Fibroblast of pulmonary artery (primary cell): ENCODE data around the gene MOGAT3.

Source experiments
- DNase-seq: peaks from one replicate; pipeline ENCODE4 v3.0.0-alpha.2; 2010; ENCODE audit warnings: low read depth
- H3K4me3 ChIP-seq: replicated peaks from 2 replicates; pipeline ENCODE4 v1.5.1; 2011; ENCODE audit warnings: low read depth, mild to moderate bottlenecking, control low read depth, low read length, moderate library complexity
- TF ChIP-seq, protein P1 (sequence below): IDR thresholded peaks from 2 replicates; pipeline ENCODE4 v1.5.1; 2011; ENCODE audit warnings: mild to moderate bottlenecking, control low read depth, low read length, inconsistent platforms; ENCODE audit errors: missing control alignments

Gene MOGAT3

GRCh38 chr7:101241443-101242349, 40.9 kb upstream of the MOGAT3 start:
- no peak overlapping the region for H3K4me3 ChIP-seq
- no peak for DNase-seq
- TF ChIP-seq, protein P1, sequence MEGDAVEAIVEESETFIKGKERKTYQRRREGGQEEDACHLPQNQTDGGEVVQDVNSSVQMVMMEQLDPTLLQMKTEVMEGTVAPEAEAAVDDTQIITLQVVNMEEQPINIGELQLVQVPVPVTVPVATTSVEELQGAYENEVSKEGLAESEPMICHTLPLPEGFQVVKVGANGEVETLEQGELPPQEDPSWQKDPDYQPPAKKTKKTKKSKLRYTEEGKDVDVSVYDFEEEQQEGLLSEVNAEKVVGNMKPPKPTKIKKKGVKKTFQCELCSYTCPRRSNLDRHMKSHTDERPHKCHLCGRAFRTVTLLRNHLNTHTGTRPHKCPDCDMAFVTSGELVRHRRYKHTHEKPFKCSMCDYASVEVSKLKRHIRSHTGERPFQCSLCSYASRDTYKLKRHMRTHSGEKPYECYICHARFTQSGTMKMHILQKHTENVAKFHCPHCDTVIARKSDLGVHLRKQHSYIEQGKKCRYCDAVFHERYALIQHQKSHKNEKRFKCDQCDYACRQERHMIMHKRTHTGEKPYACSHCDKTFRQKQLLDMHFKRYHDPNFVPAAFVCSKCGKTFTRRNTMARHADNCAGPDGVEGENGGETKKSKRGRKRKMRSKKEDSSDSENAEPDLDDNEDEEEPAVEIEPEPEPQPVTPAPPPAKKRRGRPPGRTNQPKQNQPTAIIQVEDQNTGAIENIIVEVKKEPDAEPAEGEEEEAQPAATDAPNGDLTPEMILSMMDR = no peak

DNA sequence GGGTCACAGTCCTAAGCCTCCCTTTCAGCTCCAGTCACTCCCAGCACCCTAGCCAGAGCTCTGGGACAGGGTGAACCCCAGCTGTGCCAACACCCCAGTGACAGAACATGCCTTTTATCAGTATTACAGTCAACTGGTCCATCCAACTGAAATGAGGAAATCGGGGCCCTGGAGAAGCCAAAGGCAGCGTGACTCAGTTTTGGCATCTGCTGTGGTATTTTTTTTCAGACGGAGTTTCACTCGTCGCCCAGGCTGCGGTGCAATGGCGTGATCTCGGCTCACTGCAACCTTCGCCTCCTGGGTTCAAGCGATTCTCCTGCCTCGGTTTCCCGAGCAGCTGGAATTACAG, 40.2 kb upstream of the MOGAT3 start:
- no peak overlapping the region for H3K4me3 ChIP-seq
- DNase-seq = no peak
- TF ChIP-seq, protein P1 = no peak

DNA sequence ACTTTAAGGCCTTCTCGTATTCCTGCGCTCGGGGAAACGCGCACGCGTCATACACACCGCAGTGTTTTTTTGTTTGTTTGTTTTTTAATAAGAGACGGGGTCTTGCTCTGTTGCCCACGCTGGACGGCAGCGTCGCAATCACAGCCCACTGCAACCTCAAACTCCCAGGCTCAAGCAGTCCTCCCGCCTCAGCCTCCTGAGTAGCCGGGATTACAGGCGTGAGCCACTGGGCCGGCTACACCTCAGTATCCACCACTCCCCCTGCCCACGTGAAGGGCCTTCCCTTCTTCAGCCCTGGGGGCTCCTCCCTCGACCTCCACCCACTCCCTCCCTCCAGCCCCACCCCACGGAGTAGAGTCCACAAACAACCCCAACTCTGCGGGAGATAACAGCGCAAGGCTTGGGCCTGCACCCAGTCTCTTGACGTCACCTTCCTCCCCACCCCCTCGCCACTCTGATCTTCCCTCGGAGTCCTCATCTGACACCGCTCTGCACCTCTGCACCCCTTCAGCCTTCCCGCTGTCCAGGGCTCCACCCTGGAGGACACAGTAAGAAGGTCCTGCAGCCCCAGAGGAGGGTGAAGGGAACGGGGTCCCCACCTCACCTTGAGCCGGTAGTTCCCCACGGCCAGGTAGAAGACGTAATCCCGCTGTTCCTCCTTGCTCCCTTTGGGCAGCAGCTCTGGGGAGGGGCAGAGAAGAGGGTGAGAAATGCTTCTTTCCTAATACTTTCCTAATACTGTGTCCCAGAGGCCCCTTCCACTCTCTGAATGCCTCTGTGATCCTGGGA, 39.6 kb upstream of the MOGAT3 start:
- DNase-seq = no peak
- H3K4me3 ChIP-seq = no peak overlapping the region
- TF ChIP-seq, protein P1 = no peak

GRCh38 chr7:101239951-101240220, 39.0 kb upstream of the MOGAT3 start:
- TF ChIP-seq, protein P1 = no peak
- H3K4me3 ChIP-seq = no peak overlapping the region
- DNase-seq = no peak

- DNase-seq = no peak
- TF ChIP-seq, protein P1 = no peak
- H3K4me3 ChIP-seq = no peak overlapping the region
Measured at GRCh38 chr7:101239191-101239950, 38.5 kb upstream of the MOGAT3 start.

DNA sequence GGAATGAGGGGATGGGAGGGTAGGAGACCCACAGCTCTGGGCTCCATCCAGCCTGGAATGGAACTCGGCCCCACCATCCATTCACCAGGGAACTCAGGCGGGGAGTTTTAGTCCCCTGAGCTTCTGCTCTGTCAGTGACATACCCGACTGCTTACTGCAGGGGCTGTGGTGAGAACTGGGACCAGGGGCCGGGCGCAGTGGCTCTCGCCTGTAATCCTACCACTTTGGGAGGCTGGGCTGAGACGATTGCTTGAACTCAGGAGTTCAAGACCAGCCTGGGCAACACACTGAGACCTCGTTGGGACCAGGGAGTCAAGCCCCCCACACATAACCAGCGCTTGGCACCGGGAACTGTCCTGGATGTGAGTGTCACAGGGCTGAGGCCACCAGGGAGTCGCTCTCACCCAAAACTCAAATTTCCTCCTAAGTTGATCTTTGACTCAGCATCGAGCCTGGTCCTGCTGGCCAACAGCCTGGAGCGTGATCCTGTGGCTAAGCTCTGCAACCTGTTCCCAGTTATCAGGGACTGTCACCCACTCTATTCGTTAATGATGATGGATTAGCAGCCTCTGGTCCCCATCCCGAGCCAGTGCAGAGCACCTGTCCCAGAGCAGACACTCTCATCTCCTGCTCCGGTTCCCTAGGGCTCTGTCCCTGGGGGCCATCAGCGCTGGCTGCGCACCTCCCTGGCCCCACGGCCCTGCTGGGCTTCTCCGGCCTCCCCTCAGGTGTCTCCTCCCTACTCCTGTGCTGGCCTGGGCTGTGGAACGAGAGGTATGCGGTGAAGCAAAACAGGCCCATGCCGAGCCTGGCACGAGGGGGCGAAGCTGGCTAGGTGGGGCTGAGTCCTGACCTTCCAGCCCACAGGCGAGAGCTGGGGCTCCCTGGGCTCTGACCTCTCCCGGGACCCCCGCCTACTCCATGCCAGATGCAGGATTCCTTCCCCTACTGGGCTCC, 37.7 kb upstream of the MOGAT3 start:
- no peak for DNase-seq
- TF ChIP-seq, protein P1 = no peak
- no peak overlapping the region for H3K4me3 ChIP-seq
